ENCODE results near the gene ZNF764.

DNA sequence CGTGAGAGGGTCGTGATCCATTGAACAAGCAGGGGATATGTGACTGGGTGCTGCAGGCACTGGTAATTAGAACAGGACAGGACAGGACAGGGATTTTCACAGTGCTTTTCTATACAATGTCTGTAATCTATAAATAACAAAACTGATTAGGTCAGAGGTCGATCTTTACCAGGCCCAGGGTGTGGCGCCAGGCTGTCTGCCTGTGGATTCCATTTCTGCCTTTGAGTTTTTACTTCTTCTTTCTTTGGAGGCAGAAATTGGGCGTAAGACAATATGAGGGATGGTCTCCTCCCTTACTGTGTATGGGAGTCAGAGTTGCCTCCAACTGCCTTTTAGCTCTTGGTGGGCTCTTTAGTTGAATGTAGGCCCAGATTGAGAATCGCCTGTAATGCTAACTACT lies 1.5 kb upstream of the ZNF764 start:
- TF ChIP-seq CHD2 (IDR thresholded peaks at IDR 0.05; ENCODE audit: low read depth, low read length) (no peak), ZNF324 (CRISPR knock-in tag; IDR thresholded peaks at IDR 0.05) (no peak), POLR2AphosphoS5 (IDR thresholded peaks at IDR 0.05; ENCODE audit: control insufficient read depth, insufficient read depth, low read depth, low read length) (no peak), NBN (IDR thresholded peaks at IDR 0.05; ENCODE audit: low read depth) (no peak), SETDB1 (IDR thresholded peaks at IDR 0.05; ENCODE audit: low read length) (no peak), MED1 (CRISPR knock-in tag; IDR thresholded peaks at IDR 0.05; ENCODE audit: borderline replicate concordance) (no peak), SRSF7 (optimal IDR thresholded peaks at IDR 0.05; ENCODE audit: low read depth, low read length) (no peak), FOXJ3 (CRISPR knock-in tag; IDR thresholded peaks at IDR 0.05) (no peak)

Measured in K562 (cell line).